Aorta (tissue), 5 donors: ENCODE results near the gene MUC6. TPM values are rescaled to one million over a fixed set of nuclear protein-coding genes. Genes with fewer than 3 reads are reported as not detected.

Experiments used
- ATAC-seq: fragments of 200-7000 bp; cut with Tn5 transposase; one replicate; pipeline ENCODE4 v1.9.1; 2022; ENCODE audit warnings: moderate library complexity; ENCODE audit not compliant: low FRiP score
- DNase-seq, 2 donors: peaks; one replicate each; pipeline ENCODE4 v3.0.0-alpha.2; 2020
- H3K27ac ChIP-seq, 2 donors: one replicate each; pipeline ENCODE4 v1.5.1; 2013; ENCODE audit warnings: low read length in 2 of 2, mild to moderate bottlenecking in 2 of 2, moderate library complexity in 2 of 2, control low read depth in 1 of 2, inconsistent platforms in 1 of 2, low read depth in 1 of 2
- H3K27me3 ChIP-seq, 2 donors: one replicate each; pipeline ENCODE4 v1.6.1; 2013; ENCODE audit warnings: control low read depth in 1 of 2, low read length in 1 of 2, mild to moderate bottlenecking in 1 of 2, moderate library complexity in 1 of 2; ENCODE audit not compliant: insufficient read depth in 2 of 2, control insufficient read depth in 1 of 2
- H3K36me3 ChIP-seq, 2 donors: one replicate each; pipeline ENCODE4 v1.6.1; 2013; ENCODE audit warnings: control low read depth in 1 of 2, low read length in 1 of 2, mild to moderate bottlenecking in 1 of 2; ENCODE audit not compliant: insufficient read depth in 2 of 2, control insufficient read depth in 1 of 2
- H3K4me1 ChIP-seq, 2 donors: one replicate each; pipeline ENCODE4 v1.6.1; 2013; ENCODE audit warnings: low read length in 2 of 2, control low read depth in 1 of 2, mild to moderate bottlenecking in 1 of 2, moderate library complexity in 1 of 2; ENCODE audit not compliant: insufficient read depth in 2 of 2, control insufficient read depth in 1 of 2
- H3K4me3 ChIP-seq, 2 donors: one replicate each; pipeline ENCODE4 v1.5.1; 2013; ENCODE audit warnings: low read length in 2 of 2, control low read depth in 1 of 2, mild to moderate bottlenecking in 1 of 2
- H3K9me3 ChIP-seq: one replicate; pipeline ENCODE4 v1.6.1; 2013; ENCODE audit warnings: mild to moderate bottlenecking, low read length; ENCODE audit not compliant: control insufficient read depth
- WGBS, 2 donors: extraction: QIAGEN DNeasy Blood & Tissue Kit; methylation state at CpG; one replicate each; pipeline ENCODE4 v1.1.7; 2013; 5-methylcytosine and 5-hydroxymethylcytosine counted together
- intact Hi-C, 2 donors: fragments of 100-400 bp; cut with DNase I; formaldehyde crosslinking; loops; one replicate each; pipeline versions ENCODE4 v1.14.2 to v1.15.0; 2022
- polyA plus RNA-seq, 2 donors: library from polyadenylated mRNA; stranded (reverse); fragments of 200-250 nt; gene quantifications; one replicate each; pipeline ENCODE4 v1.2.3, GENCODE V29; 2013
- total RNA-seq, 2 donors: library from RNA; stranded (reverse); fragmentation: NEBNext Ultra II Directional; extraction: Animal tissue kit (Norgen Biotek cat#: 25700); gene quantifications; one replicate each; pipeline ENCODE4 v1.2.1, GENCODE V29; 2021
- donor health status: healthy with polysubstance abuse.
- donor health status: Bipolar disorder and iron deficiency.
- donor health status: DM: no; HTN: no; CAD: no.
- donor health status: DM: no; HTN: no; CAD: no.
- donor health status: DM: yes; HTN: yes; CAD: no.

Gene MUC6
- total and polyA plus RNA-seq, 4 donors: under 0.01 to 0.49 TPM; not detected in 2

- ATAC-seq: no peak
- Histone ChIP-seq H3K4me1 (no peaks in the 10 kb centered on the region), H3K27me3 (no peaks in the 10 kb centered on the region), H3K36me3 (no peaks in the 10 kb centered on the region), H3K4me3 (no peak overlapping the region), H3K27ac (no peak overlapping the region), H3K9me3 (no peaks in the 10 kb centered on the region)
- intact Hi-C loops: no loop called here
- WGBS, 2 donors: 6 to 10% methylated on average over 8 of the region's 8 CpGs
- DNase-seq: no peak
Measured at GRCh38 chr11:1034001-1034400, 2.5 kb downstream of the MUC6 start.

DNA sequence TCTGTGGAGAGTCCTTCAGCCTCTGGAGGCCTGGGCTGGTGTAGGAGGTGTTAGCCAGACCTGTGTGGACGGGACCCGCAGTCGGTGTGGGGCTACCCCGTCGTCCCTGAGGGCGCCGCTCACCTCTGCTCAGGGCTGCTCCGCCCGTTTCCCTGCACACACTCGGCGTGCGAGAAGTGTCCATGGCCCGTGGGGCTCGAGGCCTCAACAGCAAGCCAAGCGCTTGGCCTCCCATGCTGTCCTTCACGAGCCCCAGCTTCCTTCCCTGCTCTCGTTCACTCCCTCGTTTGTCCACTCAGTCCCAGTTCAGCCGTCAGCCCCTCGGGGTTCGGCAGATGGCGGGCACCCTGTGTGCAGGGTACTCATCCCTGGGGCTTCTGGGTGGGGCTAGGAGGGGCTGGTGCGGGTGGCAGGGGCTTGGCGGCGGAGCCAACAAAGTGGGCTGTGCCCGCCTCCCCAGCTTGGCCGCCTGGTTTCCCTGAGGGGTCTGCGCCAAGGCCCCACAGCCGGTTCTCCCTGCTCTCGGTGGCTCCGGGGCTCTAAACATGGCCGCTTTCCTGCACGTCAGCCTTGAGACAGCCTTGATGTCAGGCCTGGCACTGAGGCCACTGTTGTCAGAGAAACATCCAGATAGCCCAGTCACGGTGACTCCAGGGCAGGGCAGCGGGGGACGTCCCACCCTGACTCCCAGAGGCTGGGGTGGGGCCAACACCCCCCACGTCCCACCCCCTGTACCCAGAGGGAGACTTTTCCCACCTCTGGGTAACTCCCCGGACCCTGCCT is 3.3 kb downstream of the MUC6 start:
- no peaks in the 10 kb centered on the region for H3K4me1 ChIP-seq
- DNase-seq: no peak
- no peak overlapping the region for H3K27ac ChIP-seq
- no peaks in the 10 kb centered on the region for H3K27me3 ChIP-seq
- H3K36me3 ChIP-seq: no peaks in the 10 kb centered on the region
- WGBS, 2 donors: 64 to 68% methylated on average over 34 to 38 of the region's 38 CpGs
- intact Hi-C loops: no loop called here
- H3K9me3 ChIP-seq: no peaks in the 10 kb centered on the region
- H3K4me3 ChIP-seq: no peak overlapping the region
- ATAC-seq: no peak

DNA sequence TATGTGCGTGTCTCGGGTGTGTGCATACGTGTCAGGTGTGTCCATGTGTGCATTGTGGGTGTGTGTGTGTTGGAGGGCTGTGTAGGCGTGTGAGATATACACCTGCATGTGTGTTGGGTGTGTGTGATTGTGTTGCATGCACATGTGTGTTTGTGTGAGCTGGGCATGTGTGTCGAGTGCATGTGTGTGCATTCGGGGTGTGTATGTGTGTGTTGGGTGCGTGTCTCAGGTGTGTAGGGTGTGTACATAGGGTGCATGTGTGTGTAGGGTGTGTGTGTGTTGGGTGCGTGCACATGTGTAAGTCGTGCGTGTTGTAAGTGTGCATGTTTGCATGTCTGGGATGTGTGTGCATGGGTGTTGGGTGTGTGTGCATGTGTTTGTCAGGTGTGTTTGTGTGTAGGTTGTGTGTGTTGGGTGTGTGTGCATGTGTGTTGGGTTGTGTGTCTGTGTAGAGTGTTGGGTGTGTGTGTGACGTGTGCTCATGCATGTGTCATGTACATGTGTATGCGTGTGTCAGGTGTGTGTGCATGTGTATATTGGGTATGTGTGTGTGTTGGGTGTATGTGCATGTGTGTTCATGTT is 4.1 kb downstream of the MUC6 start:
- H3K4me3 ChIP-seq: no peak overlapping the region
- DNase-seq (no peak), ATAC-seq (no peak)
- intact Hi-C loops: no loop called here
- no peaks in the 10 kb centered on the region for H3K27me3 ChIP-seq
- 97% methylated on average over 12 of the region's 12 CpGs for WGBS, 2 donors
- H3K36me3 ChIP-seq: no peaks in the 10 kb centered on the region
- no peak overlapping the region for H3K27ac ChIP-seq
- no peaks in the 10 kb centered on the region for H3K4me1 ChIP-seq
- H3K9me3 ChIP-seq: no peaks in the 10 kb centered on the region

DNA sequence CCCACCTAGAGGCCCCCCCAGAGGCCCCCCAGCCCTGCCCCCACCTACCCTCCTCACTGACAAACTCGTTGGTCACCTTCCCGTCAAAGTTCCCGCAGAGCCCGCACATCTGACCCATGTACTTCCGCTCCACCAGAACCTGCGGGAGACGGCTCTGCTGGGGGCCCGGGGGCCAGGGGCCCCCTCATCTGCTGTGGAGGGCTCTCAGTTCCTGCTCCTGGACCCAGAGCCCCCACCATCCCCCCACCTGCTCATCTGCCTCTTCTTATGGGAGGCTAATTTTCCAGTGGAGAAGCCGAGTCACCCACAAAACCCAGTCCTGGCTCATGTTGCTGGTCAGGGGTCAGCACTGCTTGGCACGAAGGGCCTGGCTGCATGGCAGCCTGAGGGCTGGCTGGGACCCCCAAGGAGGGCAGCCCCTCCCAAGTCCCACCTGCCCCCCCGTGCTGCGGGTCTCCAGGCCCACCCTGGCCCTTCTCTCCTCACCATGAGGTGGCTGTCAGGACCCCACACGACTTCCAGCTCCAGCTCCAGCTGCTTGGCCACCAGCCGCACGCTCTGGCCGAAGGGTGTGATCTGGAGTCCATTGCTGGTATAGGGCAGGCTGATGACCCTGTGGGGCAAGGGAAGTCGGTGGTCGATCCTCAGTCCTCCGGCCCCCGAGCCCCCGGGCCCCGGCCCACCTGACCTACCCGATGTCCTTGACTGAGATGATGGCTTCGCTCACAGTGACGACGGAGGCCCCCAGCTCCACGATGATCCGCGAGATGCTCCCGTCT is 5.2 kb downstream of the MUC6 start:
- no peak for DNase-seq
- no peaks in the 10 kb centered on the region for H3K9me3 ChIP-seq
- no peaks in the 10 kb centered on the region for H3K27me3 ChIP-seq
- H3K36me3 ChIP-seq: no peaks in the 10 kb centered on the region
- H3K27ac ChIP-seq: no peak overlapping the region
- intact Hi-C loops: no loop called here
- no peak overlapping the region for H3K4me3 ChIP-seq
- H3K4me1 ChIP-seq: no peaks in the 10 kb centered on the region
- ATAC-seq: no peak
- 88 to 90% methylated on average over 26 to 30 of the region's 30 CpGs for WGBS, 2 donors

DNA sequence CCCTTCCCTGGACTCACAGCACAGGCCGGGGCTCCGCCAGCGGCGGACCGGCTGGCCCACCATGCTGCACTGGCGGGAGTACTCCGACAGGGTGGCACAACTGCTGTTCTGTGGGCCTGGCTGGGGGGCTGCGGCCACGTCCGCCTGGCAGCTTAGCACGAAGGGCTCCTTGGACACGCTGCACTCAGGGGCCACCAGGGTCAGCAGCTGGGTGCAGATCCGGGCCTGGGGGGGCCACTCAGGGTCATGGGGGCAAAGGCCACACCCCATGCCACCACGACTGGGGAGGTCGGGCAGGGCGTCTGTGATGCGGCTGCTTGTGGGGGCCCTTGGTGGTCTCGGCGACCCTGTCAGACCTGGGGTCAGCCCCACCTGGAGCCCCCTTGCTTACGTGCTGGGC is 6.0 kb downstream of the MUC6 start:
- no peak overlapping the region for H3K27ac ChIP-seq
- DNase-seq (no peak), ATAC-seq (no peak)
- H3K27me3 ChIP-seq: no peaks in the 10 kb centered on the region
- 71 to 72% methylated on average over 20 of the region's 20 CpGs for WGBS, 2 donors
- no peaks in the 10 kb centered on the region for H3K9me3 ChIP-seq
- H3K4me1 ChIP-seq: no peaks in the 10 kb centered on the region
- no peaks in the 10 kb centered on the region for H3K36me3 ChIP-seq
- intact Hi-C loops: no loop called here
- no peak overlapping the region for H3K4me3 ChIP-seq

GRCh38 chr11:1030086-1030485 is 6.4 kb downstream of the MUC6 start:
- no peak for ATAC-seq
- no peaks in the 10 kb centered on the region for H3K36me3 ChIP-seq
- no peaks in the 10 kb centered on the region for H3K4me1 ChIP-seq
- no peaks in the 10 kb centered on the region for H3K9me3 ChIP-seq
- no peaks in the 10 kb centered on the region for H3K27me3 ChIP-seq
- WGBS, 2 donors: 72 to 79% methylated on average over 16 of the region's 16 CpGs
- H3K4me3 ChIP-seq: no peak overlapping the region
- H3K27ac ChIP-seq: no peak overlapping the region
- intact Hi-C loops: no loop called here
- DNase-seq: no peak

- intact Hi-C loops: no loop called here
Measured at GRCh38 chr11:1029654-1030053, 6.9 kb downstream of the MUC6 start.

GRCh38 chr11:1029051-1029450 is 7.5 kb downstream of the MUC6 start:
- DNase-seq (no peak), ATAC-seq (no peak)
- Histone ChIP-seq H3K27ac (no peak overlapping the region), H3K9me3 (no peaks in the 10 kb centered on the region), H3K4me1 (no peaks in the 10 kb centered on the region), H3K27me3 (no peaks in the 10 kb centered on the region), H3K4me3 (no peak overlapping the region), H3K36me3 (no peaks in the 10 kb centered on the region)
- WGBS, 2 donors: 85 to 87% methylated on average over 24 to 25 of the region's 25 CpGs
- intact Hi-C loops: no loop called here

More at GRCh38 chr11:1029654-1030053, 6.9 kb downstream of the MUC6 start:
- WGBS, 2 donors: 44 to 57% methylated on average over 16 of the region's 16 CpGs
- no peak for ATAC-seq
- no peaks in the 10 kb centered on the region for H3K27me3 ChIP-seq
- H3K36me3 ChIP-seq: no peaks in the 10 kb centered on the region
- no peaks in the 10 kb centered on the region for H3K4me1 ChIP-seq
- no peak for DNase-seq
- no peak overlapping the region for H3K27ac ChIP-seq
- no peak overlapping the region for H3K4me3 ChIP-seq
- H3K9me3 ChIP-seq: no peaks in the 10 kb centered on the region
